SK-N-SH (cell line): ENCODE measurements around the gene PSIP1. TPM values are rescaled to one million over a fixed set of nuclear protein-coding genes. Genes with fewer than 3 reads are reported as not detected.

ENCODE experiments used
- CTCF ChIA-PET: fragments of 300-600, 350-600 bp; formaldehyde crosslinking; extraction: SDS; loops from one replicate; lab custom pipeline; 2021; lab: Yijun Ruan, JAX
- POLR2A ChIA-PET: fragments of 350-600 bp; sonication (Branson Sonifier 250); formaldehyde crosslinking; extraction: SDS; loops from one replicate; lab custom pipeline; 2020; ENCODE audit warnings: antibody characterized with exemption, inconsistent platforms; lab: Yijun Ruan, JAX
- DNase-seq: peaks from one replicate; pipeline ENCODE4 v3.0.0; 2012
- H2AFZ ChIP-seq: fragments of 200-600 bp; sonication (generic); 2 replicates; pipeline ENCODE4 v1.8.1; 2016; ENCODE audit warnings: antibody characterized with exemption, mild to moderate bottlenecking, low read depth
- H3F3A ChIP-seq: fragments of 200-600 bp; sonication (generic); replicated peaks from 2 replicates; pipeline ENCODE3; 2016; ENCODE audit warnings: antibody characterized with exemption, mild to moderate bottlenecking; ENCODE audit not compliant: insufficient read depth
- H3K27ac ChIP-seq, 2 experiments: fragments of 200-500 bp in 1 of 2; fragments of 200-600 bp in 1 of 2; sonication (Bioruptor generic) in 1 of 2; sonication (generic), shearing (Covaris generic) in 1 of 2; 2 replicates each; pipeline versions ENCODE4 v1.5.1 to v1.6.1; 2014 to 2016; ENCODE audit warnings: low read depth in 2 of 2, inconsistent platforms in 1 of 2, low read length in 1 of 2, mild to moderate bottlenecking in 1 of 2, mixed read lengths in 1 of 2
- H3K27me3 ChIP-seq: fragments of 200-600 bp; sonication (generic), shearing (Covaris generic); 2 replicates; pipeline ENCODE4 v1.6.1; 2016; ENCODE audit warnings: mixed run types; ENCODE audit not compliant: insufficient read depth
- H3K36me3 ChIP-seq, 2 experiments: fragments of 200-500 bp in 1 of 2; fragments of 200-600 bp in 1 of 2; sonication (Bioruptor generic) in 1 of 2; sonication (generic) in 1 of 2; replicated peaks in 1 of 2; 2 replicates each; pipeline versions ENCODE3 to v1.5.1; 2014 to 2016; ENCODE audit warnings: low read length in 1 of 2, mild to moderate bottlenecking in 1 of 2; ENCODE audit not compliant: insufficient read depth in 2 of 2, control insufficient read depth in 1 of 2
- H3K4me1 ChIP-seq, 2 experiments: fragments of 200-500 bp in 1 of 2; fragments of 200-600 bp in 1 of 2; sonication (Bioruptor generic) in 1 of 2; sonication (generic), shearing (Covaris generic) in 1 of 2; 2 replicates each; pipeline versions ENCODE4 v1.5.1 to v1.6.1; 2014 to 2016; ENCODE audit warnings: low read depth in 1 of 2, low read length in 1 of 2, mixed run types in 1 of 2; ENCODE audit not compliant: insufficient read depth in 2 of 2, control insufficient read depth in 1 of 2
- H3K4me2 ChIP-seq: fragments of 200-600 bp; sonication (generic), shearing (Covaris generic); 2 replicates; pipeline ENCODE4 v1.6.1; 2017; ENCODE audit warnings: mixed run types
- H3K4me3 ChIP-seq, 2 experiments: fragments of 200-500 bp in 1 of 2; fragments of 200-600 bp in 1 of 2; sonication (Bioruptor generic) in 1 of 2; sonication (generic), shearing (Covaris generic) in 1 of 2; 2 replicates each; pipeline versions ENCODE4 v1.5.1 to v1.8.1; 2014 to 2016; ENCODE audit warnings: low read depth in 2 of 2, inconsistent platforms in 1 of 2, low read length in 1 of 2, mild to moderate bottlenecking in 1 of 2, mixed read lengths in 1 of 2, moderate library complexity in 1 of 2
- H3K79me2 ChIP-seq: fragments of 200-600 bp; sonication (generic); 2 replicates; pipeline ENCODE4 v1.8.1; 2017; ENCODE audit warnings: mild to moderate bottlenecking; ENCODE audit not compliant: insufficient read depth
- H3K9ac ChIP-seq: fragments of 200-600 bp; sonication (generic); 2 replicates; pipeline ENCODE4 v1.6.1; 2017; ENCODE audit warnings: mixed run types
- H3K9me2 ChIP-seq: fragments of 200-600 bp; sonication (generic); 2 replicates; pipeline ENCODE4 v1.6.1; 2017; ENCODE audit warnings: mixed run types
- H3K9me3 ChIP-seq: fragments of 200-600 bp; sonication (generic); 2 replicates; pipeline ENCODE4 v1.6.1; 2017; ENCODE audit warnings: mixed run types, mild to moderate bottlenecking, moderate library complexity
- H4K20me1 ChIP-seq: fragments of 200-600 bp; sonication (generic); 2 replicates; pipeline ENCODE4 v1.6.1; 2017; ENCODE audit warnings: mild to moderate bottlenecking, mixed run types; ENCODE audit not compliant: insufficient read depth
- CHD2 ChIP-seq: fragments of 150-350 bp; IDR thresholded peaks from 2 replicates; pipeline ENCODE4 v1.6.1; 2018; ENCODE audit warnings: low read length; ENCODE audit not compliant: partially characterized antibody
- ELF1 ChIP-seq: IDR thresholded peaks from 2 replicates; pipeline ENCODE4 v1.4.0; 2012
- EP300 ChIP-seq, 2 experiments: IDR thresholded peaks; 2 replicates each; pipeline versions ENCODE4 v1.4.0 to v1.6.1; 2012; ENCODE audit warnings: borderline replicate concordance in 1 of 2, low read depth in 1 of 2, low read length in 1 of 2
- EZH2phosphoT487 ChIP-seq: fragments of 200-600 bp; sonication (generic); IDR thresholded peaks from 2 replicates; pipeline ENCODE4 v1.6.1; 2017; ENCODE audit warnings: low read depth, mixed run types, mild to moderate bottlenecking, antibody characterized with exemption, moderate library complexity, borderline replicate concordance
- FOSL2 ChIP-seq: IDR thresholded peaks from 2 replicates; pipeline ENCODE4 v1.4.0; 2012; ENCODE audit warnings: low read depth, mild to moderate bottlenecking, moderate library complexity, borderline replicate concordance
- FOXM1 ChIP-seq: IDR thresholded peaks from 2 replicates; pipeline ENCODE4 v1.4.0; 2012; ENCODE audit warnings: low read depth, mild to moderate bottlenecking
- GABPA ChIP-seq: IDR thresholded peaks from 2 replicates; pipeline ENCODE4 v1.4.0; 2012; ENCODE audit warnings: low read depth, mild to moderate bottlenecking
- GATA2 ChIP-seq: sonication (generic); formaldehyde crosslinking; IDR thresholded peaks from 2 replicates; pipeline ENCODE4 v1.5.0; 2020; ENCODE audit warnings: mild to moderate bottlenecking, missing genetic modification reagents
- MEF2A ChIP-seq: IDR thresholded peaks from 2 replicates; pipeline ENCODE4 v1.4.0; 2012; ENCODE audit warnings: low read depth, borderline replicate concordance
- MXI1 ChIP-seq: IDR thresholded peaks from 2 replicates; pipeline ENCODE4 v1.6.1; 2012; ENCODE audit warnings: mild to moderate bottlenecking, low read depth, low read length, improper control_type of control experiment
- POLR2AphosphoS5 ChIP-seq: IDR thresholded peaks from 2 replicates; pipeline ENCODE4 v1.6.1; 2012; ENCODE audit warnings: low read depth, low read length
- RCOR1 ChIP-seq: fragments of 150-350 bp; IDR thresholded peaks from 2 replicates; pipeline ENCODE4 v1.6.1; 2017; ENCODE audit warnings: antibody characterized with exemption, low read length
- RFX5 ChIP-seq: IDR thresholded peaks from 2 replicates; pipeline ENCODE4 v1.6.1; 2012; ENCODE audit warnings: mild to moderate bottlenecking, improper control_type of control experiment, low read length
- WGBS: methylation state at CpG from one replicate; pipeline ENCODE4 v1.1.6; 2017; ENCODE audit warnings: low lambda C conversion rate; 5-methylcytosine and 5-hydroxymethylcytosine counted together
- polyA plus RNA-seq, 3 experiments: library from polyadenylated mRNA; depleted of rRNA; stranded (reverse); fragments of >200 nt; gene quantifications; 2 replicates each; pipeline ENCODE4 v1.2.3, GENCODE V29; 2012
- TF ChIP-seq, protein P1 (sequence below): IDR thresholded peaks from 2 replicates; pipeline ENCODE4 v1.4.0; 2012; ENCODE audit warnings: low read depth, borderline replicate concordance

The PSIP1 gene
- polyA plus RNA-seq, 1 of the 3 experiments (the other 2 are of a cell fraction) = 21.0 TPM

DNA sequence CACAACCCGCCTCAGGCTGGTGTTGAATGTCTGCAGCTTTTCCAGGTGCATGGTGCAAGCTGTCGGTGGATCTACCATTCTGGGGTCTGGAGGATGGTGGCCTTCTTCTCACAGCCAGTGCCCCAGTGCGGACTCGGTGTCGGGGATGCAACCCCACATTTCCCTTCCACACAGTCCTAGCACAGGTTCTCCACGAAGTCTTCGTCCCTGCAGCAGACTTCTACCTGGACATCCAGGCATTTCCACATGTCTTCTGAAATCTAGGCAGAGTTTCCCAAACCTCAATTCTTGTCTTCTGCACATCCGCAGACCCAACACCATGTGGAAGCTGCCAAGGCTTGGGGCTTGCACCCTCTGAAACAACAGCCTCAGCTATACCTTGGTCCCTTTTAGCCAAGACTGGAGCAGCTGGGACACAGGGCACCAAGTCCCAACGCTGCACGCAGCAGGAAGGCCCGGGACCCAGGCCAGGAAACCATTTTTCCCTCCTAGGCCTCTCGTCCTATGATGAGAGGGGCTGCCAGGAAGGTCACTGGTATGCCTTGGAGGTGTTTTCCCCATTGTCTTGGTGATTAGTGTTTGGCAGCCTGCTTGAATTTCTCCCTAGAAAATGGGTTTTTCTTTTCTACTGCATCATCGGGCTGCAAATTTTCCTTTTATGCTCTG lies 18.2 kb downstream of the PSIP1 start (continued):
- TF ChIP-seq MEF2A = no peak
- no peak for TF ChIP-seq FOXM1
- no peak for TF ChIP-seq GATA2 (CRISPR knock-in tag)
- TF ChIP-seq CHD2 = no peak
- TF ChIP-seq, protein P1, sequence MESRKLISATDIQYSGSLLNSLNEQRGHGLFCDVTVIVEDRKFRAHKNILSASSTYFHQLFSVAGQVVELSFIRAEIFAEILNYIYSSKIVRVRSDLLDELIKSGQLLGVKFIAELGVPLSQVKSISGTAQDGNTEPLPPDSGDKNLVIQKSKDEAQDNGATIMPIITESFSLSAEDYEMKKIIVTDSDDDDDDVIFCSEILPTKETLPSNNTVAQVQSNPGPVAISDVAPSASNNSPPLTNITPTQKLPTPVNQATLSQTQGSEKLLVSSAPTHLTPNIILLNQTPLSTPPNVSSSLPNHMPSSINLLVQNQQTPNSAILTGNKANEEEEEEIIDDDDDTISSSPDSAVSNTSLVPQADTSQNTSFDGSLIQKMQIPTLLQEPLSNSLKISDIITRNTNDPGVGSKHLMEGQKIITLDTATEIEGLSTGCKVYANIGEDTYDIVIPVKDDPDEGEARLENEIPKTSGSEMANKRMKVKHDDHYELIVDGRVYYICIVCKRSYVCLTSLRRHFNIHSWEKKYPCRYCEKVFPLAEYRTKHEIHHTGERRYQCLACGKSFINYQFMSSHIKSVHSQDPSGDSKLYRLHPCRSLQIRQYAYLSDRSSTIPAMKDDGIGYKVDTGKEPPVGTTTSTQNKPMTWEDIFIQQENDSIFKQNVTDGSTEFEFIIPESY = no peak

DNA sequence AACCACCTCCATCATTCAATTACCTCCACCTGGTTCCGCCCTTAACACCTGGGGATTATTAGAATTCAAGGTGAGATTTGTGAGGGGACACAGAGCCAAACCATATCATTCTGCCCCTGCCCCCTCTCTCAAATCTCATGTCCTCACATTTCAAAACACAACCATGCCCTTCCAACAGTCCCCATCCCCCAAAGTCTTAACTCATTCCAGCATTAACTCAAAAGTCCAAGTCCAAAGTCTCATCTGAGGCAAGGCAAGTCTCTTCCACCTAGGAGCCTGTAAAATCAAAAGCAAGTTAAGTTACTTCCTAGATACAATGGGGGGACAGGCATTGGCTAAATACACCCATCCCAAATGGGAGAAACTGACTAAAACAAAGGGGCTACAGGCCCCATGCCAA lies 18.8 kb downstream of the PSIP1 start:
- Histone ChIP-seq H3K27ac (no peak overlapping the region), H3K4me1 (no peaks in the 10 kb centered on the region), H4K20me1 (no peaks in the 10 kb centered on the region), H3K79me2 (peaks cover 72% of the 10 kb centered on the region), H3K36me3 (peaks cover 14 to 48% of the 10 kb centered on the region in 2 experiments)
- no peak for DNase-seq
- POLR2A ChIA-PET = no interaction called here
- TF ChIP-seq EP300 (IDR thresholded peaks at IDR 0.05; ENCODE audit: borderline replicate concordance in 1 of 2, low read depth in 1 of 2, low read length in 1 of 2) (no peak), EZH2phosphoT487 (no peak), GABPA (no peak), RCOR1 (no peak), FOSL2 (no peak), MXI1 (no peak), FOXM1 (no peak), ELF1 (no peak), GATA2 (CRISPR knock-in tag) (no peak), RFX5 (no peak), POLR2AphosphoS5 (no peak)
- TF ChIP-seq, all 33 proteins: peak for 0
- CTCF ChIA-PET = no interaction called here
- Histone ChIP-seq H3K9me3 (no peaks in the 10 kb centered on the region), H3K4me3 (no peak overlapping the region), H3K9ac (no peak overlapping the region), H3K27me3 (no peaks in the 10 kb centered on the region), H3F3A (peaks cover 7% of the 10 kb centered on the region), H3K9me2 (no peaks in the 10 kb centered on the region), H3K4me2 (no peak overlapping the region), H2AFZ (no peak overlapping the region)
- 92% methylated on average over 1 of the region's 1 CpG for WGBS
